ENCODE measurements around the gene POP7. TPM values are rescaled to one million over a fixed set of nuclear protein-coding genes. Genes with fewer than 3 reads are reported as not detected.

Gene POP7
- total RNA-seq, 1 experiment from 2014 or later: 96.9 TPM

DNA sequence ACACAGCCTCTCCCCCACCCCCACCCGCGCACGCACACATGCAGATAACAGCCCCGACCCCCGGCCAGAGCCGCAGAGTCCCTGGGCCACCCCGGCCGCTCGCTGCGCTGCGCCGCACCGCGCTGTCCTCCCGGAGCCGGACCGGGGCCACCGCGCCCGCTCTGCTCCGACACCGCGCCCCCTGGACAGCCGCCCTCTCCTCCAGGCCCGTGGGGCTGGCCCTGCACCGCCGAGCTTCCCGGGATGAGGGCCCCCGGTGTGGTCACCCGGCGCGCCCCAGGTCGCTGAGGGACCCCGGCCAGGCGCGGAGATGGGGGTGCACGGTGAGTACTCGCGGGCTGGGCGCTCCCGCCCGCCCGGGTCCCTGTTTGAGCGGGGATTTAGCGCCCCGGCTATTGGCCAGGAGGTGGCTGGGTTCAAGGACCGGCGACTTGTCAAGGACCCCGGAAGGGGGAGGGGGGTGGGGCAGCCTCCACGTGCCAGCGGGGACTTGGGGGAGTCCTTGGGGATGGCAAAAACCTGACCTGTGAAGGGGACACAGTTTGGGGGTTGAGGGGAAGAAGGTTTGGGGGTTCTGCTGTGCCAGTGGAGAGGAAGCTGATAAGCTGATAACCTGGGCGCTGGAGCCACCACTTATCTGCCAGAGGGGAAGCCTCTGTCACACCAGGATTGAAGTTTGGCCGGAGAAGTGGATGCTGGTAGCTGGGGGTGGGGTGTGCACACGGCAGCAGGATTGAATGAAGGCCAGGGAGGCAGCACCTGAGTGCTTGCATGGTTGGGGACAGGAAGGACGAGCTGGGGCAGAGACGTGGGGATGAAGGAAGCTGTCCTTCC, 15.0 kb downstream of the POP7 start:
- peaks cover 9% of the 10 kb centered on the region; the same call in 1 of the 2 replicates for H3K27me3 ChIP-seq (ENCODE audit: insufficient read depth, low read length)
- H2AK5ac ChIP-seq (ENCODE audit: insufficient read length, low read length): no peak overlapping the region
- H3K36me3 Mint-ChIP-seq (ENCODE audit: insufficient read depth in 1 of 3, low read depth in 3 of 3): no peaks in the 10 kb centered on the region; a peak in 2 of 7 replicates
- no peak overlapping the region for H3K9ac ChIP-seq (ENCODE audit: extremely low read depth, insufficient read length, low read length)
- no peak overlapping the region for H3K56ac ChIP-seq (ENCODE audit: insufficient read length, low read depth, low read length)
- H2BK5ac ChIP-seq (ENCODE audit: insufficient read length, low read length): no peak overlapping the region
- DNase-seq: no peak
- H4K91ac ChIP-seq (ENCODE audit: insufficient read length, low read depth, low read length): no peak overlapping the region
- TF ChIP-seq, protein P1, sequence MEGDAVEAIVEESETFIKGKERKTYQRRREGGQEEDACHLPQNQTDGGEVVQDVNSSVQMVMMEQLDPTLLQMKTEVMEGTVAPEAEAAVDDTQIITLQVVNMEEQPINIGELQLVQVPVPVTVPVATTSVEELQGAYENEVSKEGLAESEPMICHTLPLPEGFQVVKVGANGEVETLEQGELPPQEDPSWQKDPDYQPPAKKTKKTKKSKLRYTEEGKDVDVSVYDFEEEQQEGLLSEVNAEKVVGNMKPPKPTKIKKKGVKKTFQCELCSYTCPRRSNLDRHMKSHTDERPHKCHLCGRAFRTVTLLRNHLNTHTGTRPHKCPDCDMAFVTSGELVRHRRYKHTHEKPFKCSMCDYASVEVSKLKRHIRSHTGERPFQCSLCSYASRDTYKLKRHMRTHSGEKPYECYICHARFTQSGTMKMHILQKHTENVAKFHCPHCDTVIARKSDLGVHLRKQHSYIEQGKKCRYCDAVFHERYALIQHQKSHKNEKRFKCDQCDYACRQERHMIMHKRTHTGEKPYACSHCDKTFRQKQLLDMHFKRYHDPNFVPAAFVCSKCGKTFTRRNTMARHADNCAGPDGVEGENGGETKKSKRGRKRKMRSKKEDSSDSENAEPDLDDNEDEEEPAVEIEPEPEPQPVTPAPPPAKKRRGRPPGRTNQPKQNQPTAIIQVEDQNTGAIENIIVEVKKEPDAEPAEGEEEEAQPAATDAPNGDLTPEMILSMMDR (conservative IDR thresholded peaks at IDR 0.05): no peak
- no peaks in the 10 kb centered on the region for H3K4me1 ChIP-seq (ENCODE audit: insufficient read depth, low read length)
- no peak overlapping the region for H4K8ac ChIP-seq (replicated peaks; ENCODE audit: insufficient read length, low read depth, low read length)
- peaks cover 9 to 16% of the 10 kb centered on the region in 2 experiments for H3K9me3 Mint-ChIP-seq
- peaks cover 5% of the 10 kb centered on the region for H3K23me2 ChIP-seq (ENCODE audit: insufficient read length, low read depth, low read length, poor library complexity, severe bottlenecking)
- H3K27me3 Mint-ChIP-seq (ENCODE audit: low read depth): peaks cover 85% of the 10 kb centered on the region
- no peak overlapping the region for H2BK120ac ChIP-seq (ENCODE audit: low read depth, low read length, poor library complexity, severe bottlenecking)
- H3K27ac ChIP-seq (ENCODE audit: insufficient read length, low read depth, low read length): no peak overlapping the region
- no peaks in the 10 kb centered on the region for H3K79me2 ChIP-seq (ENCODE audit: insufficient read depth, low read length)
- H3K9me3 ChIP-seq (ENCODE audit: control insufficient read depth, low read depth, low read length): no peaks in the 10 kb centered on the region
- H3K4me3 Mint-ChIP-seq: peak overlapping the region; percentile 57 to 82
- H3K4me1 Mint-ChIP-seq: peaks cover 8 to 16% of the 10 kb centered on the region in 2 experiments
- no peaks in the 10 kb centered on the region for H4K20me1 ChIP-seq (ENCODE audit: control insufficient read depth, insufficient read depth, insufficient read length)
- H3K79me1 ChIP-seq (ENCODE audit: insufficient read depth, low read depth, low read length, poor library complexity, severe bottlenecking): no peaks in the 10 kb centered on the region
- no CpG with 5 or more reads among the region's 56 CpGs for WGBS (ENCODE audit: extremely low coverage, insufficient read length, low lambda C conversion rate)
- no peak overlapping the region for H2BK12ac ChIP-seq (ENCODE audit: insufficient read length, low read depth, low read length)
- H3K4ac ChIP-seq (ENCODE audit: low read depth, low read length): no peak overlapping the region
- H3K27ac Mint-ChIP-seq: no peak overlapping the region
- no peak overlapping the region for H2AFZ ChIP-seq (ENCODE audit: low read length)
- no peak overlapping the region for H3K14ac ChIP-seq (ENCODE audit: insufficient read depth, low read length)
- no peak overlapping the region for H3K18ac ChIP-seq (ENCODE audit: insufficient read length, low read depth, low read length)
- no peak overlapping the region for H3K23ac ChIP-seq (ENCODE audit: insufficient read length, low read depth, low read length)
- no peak overlapping the region for H2BK20ac ChIP-seq (ENCODE audit: low read depth, low read length, poor library complexity, severe bottlenecking)
- peak overlapping the region; percentile 85 for H3K4me2 ChIP-seq (ENCODE audit: insufficient read depth, insufficient read length, low read length)
- no peak overlapping the region for H3T11ph ChIP-seq (ENCODE audit: low read length)
- no peak overlapping the region for H4K5ac ChIP-seq (ENCODE audit: insufficient read length, low read depth, low read length)
- H2BK15ac ChIP-seq (ENCODE audit: low read depth, low read length): no peak overlapping the region
